RWPE2 (cell line): ENCODE measurements around the gene ZFY.

Experiments
- ATAC-seq: fragments of 200-7000 bp; cut with Tn5 transposase; 3 replicates; pipeline ENCODE4 v1.9.1; 2021; ENCODE audit warnings: low read depth
- DNase-seq: peaks from one replicate; pipeline ENCODE4 v3.0.0-alpha.2; 2020; ENCODE audit warnings: low spot score
- H3K27ac ChIP-seq: fragments of 450-650 bp; 2 replicates; pipeline ENCODE4 v1.5.1; 2017; ENCODE audit warnings: mild to moderate bottlenecking; ENCODE audit not compliant: poor library complexity, severe bottlenecking
- H3K27me3 ChIP-seq: fragments of 250-450 bp; sonication (Bioruptor Pico); 2 replicates; pipeline ENCODE4 v1.5.1; 2021; ENCODE audit warnings: mild to moderate bottlenecking, moderate library complexity; ENCODE audit not compliant: insufficient read depth, poor library complexity, severe bottlenecking
- H3K36me3 ChIP-seq: fragments of 250-450 bp; sonication (Bioruptor Pico); 2 replicates; pipeline ENCODE4 v1.5.1; 2020; ENCODE audit warnings: low read depth, mild to moderate bottlenecking, moderate library complexity
- H3K4me1 ChIP-seq: fragments of 250-450 bp; sonication (Bioruptor Pico); 2 replicates; pipeline ENCODE4 v1.5.1; 2021; ENCODE audit warnings: mild to moderate bottlenecking, moderate library complexity; ENCODE audit not compliant: insufficient read depth, poor library complexity, severe bottlenecking
- H3K4me3 ChIP-seq: fragments of 250-450 bp; sonication (Bioruptor Pico); 2 replicates; pipeline ENCODE4 v1.5.1; 2021; ENCODE audit warnings: mild to moderate bottlenecking, moderate library complexity; ENCODE audit not compliant: severe bottlenecking
- H3K9me3 ChIP-seq: fragments of 250-450 bp; sonication (Bioruptor Pico); 2 replicates; pipeline ENCODE4 v1.5.1; 2021; ENCODE audit warnings: mild to moderate bottlenecking, moderate library complexity; ENCODE audit not compliant: severe bottlenecking
- CTCF ChIP-seq: fragments of 450-650 bp; IDR thresholded peaks from one replicate; pipeline ENCODE4 v1.5.1; 2017; ENCODE audit warnings: mild to moderate bottlenecking, moderate library complexity; ENCODE audit not compliant: poor library complexity, severe bottlenecking

ZFY gene

GRCh38 chrY:2952912-2953311 is 17.7 kb downstream of the ZFY start:
- no peak for ATAC-seq
- Histone ChIP-seq H3K4me3 (no peak overlapping the region), H3K9me3 (no peaks in the 10 kb centered on the region), H3K27ac (no peak overlapping the region), H3K27me3 (no peaks in the 10 kb centered on the region), H3K4me1 (no peaks in the 10 kb centered on the region), H3K36me3 (peaks cover 33% of the 10 kb centered on the region)
- no peak for DNase-seq
- no peak for TF ChIP-seq CTCF

- ATAC-seq: no peak
- Histone ChIP-seq H3K4me3 (no peak overlapping the region), H3K4me1 (no peaks in the 10 kb centered on the region)
These were observed 19.6 kb downstream of the ZFY start for GRCh38 chrY:2954735-2955134.

GRCh38 chrY:2955561-2955960 is 20.4 kb downstream of the ZFY start:
- H3K36me3 ChIP-seq: peaks cover 50% of the 10 kb centered on the region
- no peak for ATAC-seq
- H3K4me1 ChIP-seq: no peaks in the 10 kb centered on the region
- TF ChIP-seq CTCF: no peak
- H3K27me3 ChIP-seq: no peaks in the 10 kb centered on the region
- H3K4me3 ChIP-seq: no peak overlapping the region
- no peak overlapping the region for H3K27ac ChIP-seq
- H3K9me3 ChIP-seq: no peaks in the 10 kb centered on the region
- DNase-seq: no peak

More at GRCh38 chrY:2954735-2955134, 19.6 kb downstream of the ZFY start:
- Histone ChIP-seq H3K9me3 (no peaks in the 10 kb centered on the region), H3K36me3 (peaks cover 50% of the 10 kb centered on the region), H3K27me3 (no peaks in the 10 kb centered on the region), H3K27ac (no peak overlapping the region)
- no peak for DNase-seq
- no peak for TF ChIP-seq CTCF

GRCh38 chrY:2962061-2962460 is 26.9 kb downstream of the ZFY start:
- H3K36me3 ChIP-seq: peaks cover 52% of the 10 kb centered on the region
- H3K27me3 ChIP-seq: no peaks in the 10 kb centered on the region
- DNase-seq (no peak), ATAC-seq (no peak)
- H3K27ac ChIP-seq: no peak overlapping the region
- TF ChIP-seq CTCF: no peak
- no peak overlapping the region for H3K4me3 ChIP-seq
- H3K4me1 ChIP-seq: no peaks in the 10 kb centered on the region
- H3K9me3 ChIP-seq: no peaks in the 10 kb centered on the region

- TF ChIP-seq CTCF: no peak
- no peak overlapping the region for H3K27ac ChIP-seq
- H3K27me3 ChIP-seq: no peaks in the 10 kb centered on the region
- H3K36me3 ChIP-seq: peaks cover 31% of the 10 kb centered on the region
- H3K9me3 ChIP-seq: peaks cover 2% of the 10 kb centered on the region
- H3K4me1 ChIP-seq: peaks cover 8% of the 10 kb centered on the region
- DNase-seq (no peak), ATAC-seq (no peak)
- H3K4me3 ChIP-seq: no peak overlapping the region
These were observed 29.6 kb downstream of the ZFY start for GRCh38 chrY:2964814-2965213.
